Measurements from ENCODE around the gene TPPP3. TPM values are rescaled to one million over a fixed set of nuclear protein-coding genes. Genes with fewer than 3 reads are reported as not detected.
"Not testable (repeated sequence)": the region's sequence is repeated elsewhere in the genome, so short reads cannot be mapped to it uniquely, and the experiment has no call there.

Gene TPPP3
- total RNA-seq, 1 experiment from 2014 or later = 0.28 TPM

- no peaks in the 10 kb centered on the region for H3K9me3 ChIP-seq (ENCODE audit: low read depth, low read length, poor library complexity, severe bottlenecking)
- no peak overlapping the region for H3K4me3 ChIP-seq (ENCODE audit: low read depth, low read length, poor library complexity, severe bottlenecking)
- H3K27me3 ChIP-seq (replicated peaks; ENCODE audit: insufficient read depth, low read depth, low read length, poor library complexity) = peaks cover 28% of the 10 kb centered on the region
- TF ChIP-seq CTCF (conservative IDR thresholded peaks at IDR 0.05; ENCODE audit: low read depth, low read length) (no peak), EZH2 (IDR thresholded peaks at IDR 0.05; ENCODE audit: borderline replicate concordance, low read depth, low read length, poor library complexity, severe bottlenecking) (no peak)
- ChIA-PET POLR2A (ENCODE audit: low non-redundant PET) (no interaction called here), CTCF (no interaction called here)
- intact Hi-C loops (cut with micrococcal nuclease; ENCODE audit: unreplicated experiment) = no loop called here
- no peaks in the 10 kb centered on the region for H3K4me1 ChIP-seq (ENCODE audit: insufficient read depth, low read length, poor library complexity, severe bottlenecking)
- no peaks in the 10 kb centered on the region for H3K36me3 ChIP-seq (ENCODE audit: insufficient read depth, low read length, poor library complexity, severe bottlenecking)
- no TSS peak for BruUV-seq (replicated peaks)
- no peak for DNase-seq (ENCODE audit: low spot score)
- H3K27ac ChIP-seq (ENCODE audit: low read depth, low read length, poor library complexity, severe bottlenecking) = no peak overlapping the region
These were observed 22.6 kb downstream of the TPPP3 start for GRCh38 chr16:67370661-67371060.

DNA sequence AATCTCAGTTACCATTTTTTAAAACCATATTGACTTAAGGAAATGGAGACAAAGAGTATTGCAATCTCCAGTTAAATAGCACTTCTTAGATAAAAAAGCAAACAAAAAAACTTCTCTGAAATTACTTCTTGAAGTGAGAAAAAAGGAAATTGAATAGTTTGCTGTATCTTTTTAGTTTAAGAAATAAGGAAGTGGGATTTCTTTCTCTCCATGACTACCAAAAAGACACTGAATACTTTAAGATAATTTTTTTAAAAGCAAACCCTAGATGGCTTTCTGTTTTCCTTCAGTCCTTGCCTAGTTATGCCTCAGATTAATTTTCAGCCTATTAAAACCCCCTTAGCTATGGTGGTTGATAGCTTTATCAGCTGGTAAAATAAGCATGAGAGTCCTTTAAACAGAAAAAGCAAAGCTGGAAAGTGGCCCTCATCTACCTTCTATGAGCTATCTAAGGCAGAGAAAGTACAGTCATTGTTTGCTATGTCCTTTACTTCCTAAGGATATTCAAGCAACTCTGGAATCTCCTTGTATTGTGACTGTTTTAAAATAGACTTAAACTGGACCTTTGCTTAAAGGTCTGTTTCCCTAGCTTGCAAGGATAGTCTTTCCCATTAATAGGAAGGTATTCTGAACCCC is 28.6 kb downstream of the TPPP3 start:
- ChIA-PET POLR2A (ENCODE audit: low non-redundant PET) (no interaction called here), CTCF (interaction anchor here (0.6 kb wide), 1 partner anchor 16 kb away, joined by 4 read pairs; no protein-coding TSS in a partner anchor)
- intact Hi-C loops (cut with micrococcal nuclease; ENCODE audit: unreplicated experiment) = no loop called here

GRCh38 chr16:67361038-67361437 is 32.3 kb downstream of the TPPP3 start:
- Histone ChIP-seq H3K27me3 (replicated peaks; ENCODE audit: insufficient read depth, low read depth, low read length, poor library complexity) (peaks cover 26% of the 10 kb centered on the region), H3K36me3 (ENCODE audit: insufficient read depth, low read length, poor library complexity, severe bottlenecking) (no peaks in the 10 kb centered on the region), H3K4me3 (ENCODE audit: low read depth, low read length, poor library complexity, severe bottlenecking) (no peak overlapping the region), H3K4me1 (ENCODE audit: insufficient read depth, low read length, poor library complexity, severe bottlenecking) (no peaks in the 10 kb centered on the region), H3K27ac (ENCODE audit: low read depth, low read length, poor library complexity, severe bottlenecking) (no peak overlapping the region), H3K9me3 (ENCODE audit: low read depth, low read length, poor library complexity, severe bottlenecking) (no peaks in the 10 kb centered on the region)
- no peak for TF ChIP-seq EZH2 (IDR thresholded peaks at IDR 0.05; ENCODE audit: borderline replicate concordance, low read depth, low read length, poor library complexity, severe bottlenecking)
- no peak for TF ChIP-seq CTCF (conservative IDR thresholded peaks at IDR 0.05; ENCODE audit: low read depth, low read length)
- BruUV-seq (replicated peaks) = no TSS peak
- ChIA-PET CTCF (no interaction called here), POLR2A (ENCODE audit: low non-redundant PET) (no interaction called here)
- DNase-seq (ENCODE audit: low spot score) = no peak
- intact Hi-C loops (cut with micrococcal nuclease; ENCODE audit: unreplicated experiment) = no loop called here

More for the DNA sequence above, 28.6 kb downstream of the TPPP3 start:
- no TSS peak for BruUV-seq (replicated peaks)
- Histone ChIP-seq H3K4me1 (ENCODE audit: insufficient read depth, low read length, poor library complexity, severe bottlenecking) (no peaks in the 10 kb centered on the region), H3K4me3 (ENCODE audit: low read depth, low read length, poor library complexity, severe bottlenecking) (no peak overlapping the region), H3K27me3 (replicated peaks; ENCODE audit: insufficient read depth, low read depth, low read length, poor library complexity) (peaks cover 50% of the 10 kb centered on the region), H3K9me3 (ENCODE audit: low read depth, low read length, poor library complexity, severe bottlenecking) (no peaks in the 10 kb centered on the region), H3K27ac (ENCODE audit: low read depth, low read length, poor library complexity, severe bottlenecking) (no peak overlapping the region), H3K36me3 (ENCODE audit: insufficient read depth, low read length, poor library complexity, severe bottlenecking) (no peaks in the 10 kb centered on the region)
- TF ChIP-seq EZH2 (IDR thresholded peaks at IDR 0.05; ENCODE audit: borderline replicate concordance, low read depth, low read length, poor library complexity, severe bottlenecking) = no peak
- TF ChIP-seq CTCF (conservative IDR thresholded peaks at IDR 0.05; ENCODE audit: low read depth, low read length) = no peak
- no peak for DNase-seq (ENCODE audit: low spot score)

DNA sequence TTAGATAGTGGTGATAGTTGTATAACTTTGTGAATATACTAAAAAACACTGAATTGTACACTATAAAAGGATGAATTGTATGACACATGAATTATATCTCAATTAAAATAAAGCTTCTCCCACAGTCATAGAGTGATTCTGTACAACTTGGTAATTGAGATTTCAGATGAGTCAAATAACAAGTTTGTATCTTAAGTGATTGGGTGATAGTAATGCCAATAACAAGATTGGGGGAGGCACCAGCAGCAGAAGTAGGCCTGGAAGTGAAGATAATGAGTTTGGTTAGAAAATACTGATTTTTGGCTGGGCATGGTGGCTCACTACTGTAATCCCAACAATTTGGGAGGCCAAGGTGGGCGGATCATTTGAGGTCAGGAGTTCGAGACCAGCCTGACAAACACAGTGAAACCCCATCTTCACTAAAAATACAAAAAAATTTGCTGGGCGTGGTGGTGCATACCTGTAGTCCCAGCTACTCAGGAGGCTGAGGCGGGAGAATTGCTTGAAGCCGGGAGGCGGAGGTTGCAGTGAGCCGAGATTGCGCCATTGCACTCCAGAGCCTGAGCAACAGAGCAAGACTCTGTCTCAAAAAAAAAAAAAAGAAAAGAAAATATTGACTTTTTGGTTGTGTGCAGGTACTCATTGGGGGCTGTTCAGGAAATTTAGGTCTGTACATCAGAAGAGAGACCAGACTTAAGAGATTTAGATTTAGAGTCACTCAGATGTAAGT is 33.6 kb downstream of the TPPP3 start:
- CTCF ChIA-PET = interaction anchor here (0.7 kb wide), 1 partner anchor 78 kb away, joined by 6 read pairs; no protein-coding TSS in a partner anchor
- H3K4me1 ChIP-seq (ENCODE audit: insufficient read depth, low read length, poor library complexity, severe bottlenecking); POLR2A ChIA-PET (ENCODE audit: low non-redundant PET); BruUV-seq (replicated peaks); H3K36me3 ChIP-seq (ENCODE audit: insufficient read depth, low read length, poor library complexity, severe bottlenecking); H3K9me3 ChIP-seq (ENCODE audit: low read depth, low read length, poor library complexity, severe bottlenecking); intact Hi-C loops (cut with micrococcal nuclease; ENCODE audit: unreplicated experiment); DNase-seq (ENCODE audit: low spot score); H3K4me3 ChIP-seq (ENCODE audit: low read depth, low read length, poor library complexity, severe bottlenecking); H3K27ac ChIP-seq (ENCODE audit: low read depth, low read length, poor library complexity, severe bottlenecking): not testable (repeated sequence)
- H3K27me3 ChIP-seq (replicated peaks; ENCODE audit: insufficient read depth, low read depth, low read length, poor library complexity) = peaks cover 13% of the 10 kb centered on the region
